A549 treated with CpdA at 1 μM for 4 hours (cell line): ENCODE results near the gene BPTF. TPM values are rescaled to one million over a fixed set of nuclear protein-coding genes. Genes with fewer than 3 reads are reported as not detected.

Source experiments
- total RNA-seq: library from RNA; stranded (reverse); fragments of 200-300 nt; extraction: Qiagen RNA extraction; gene quantifications from 5 replicates; pipeline ENCODE4 v1.2.3, GENCODE V29; 2022; ENCODE audit warnings: low read depth

The BPTF gene
- total RNA-seq, result 35.2 to 41.1 TPM (median 38.4 TPM) in 5 replicates

GRCh38 chr17:67824735-67825626 lies at the start of gene BPTF:
TSS of gene BPTF (plus strand) at chr17:67825503. CDS start at chr17:67825725, 222 bp downstream.

GRCh38 chr17:67996301-67997171 lies 171.2 kb downstream of the BPTF start, which contains the start of gene C17orf58:
TSS of gene C17orf58 (minus strand) at chr17:67996469. CDS start at chr17:67996198, 271 bp downstream.

Other genes with a start within 250 kb of the BPTF start
- gene NOL11, start 107.6 kb upstream of the BPTF start, total RNA-seq, result 72.8 to 85.3 TPM (median 76.7 TPM) in 5 replicates
- 16.2 to 19.5 TPM (median 18.7 TPM) in 5 replicates for gene C17orf58, start 171.0 kb downstream of the BPTF start, total RNA-seq
- gene KPNA2, start 210.2 kb downstream of the BPTF start, total RNA-seq, result 484 to 540 TPM (median 513 TPM) in 5 replicates